GM12872 (cell line): ENCODE results near the gene TDRD3.

Experiments
- CTCF ChIP-seq: IDR thresholded peaks from 3 replicates; pipeline ENCODE4 v1.5.1; 2011; ENCODE audit warnings: low read depth, mild to moderate bottlenecking, low read length, moderate library complexity; ENCODE audit not compliant: insufficient read depth

TDRD3 gene

GRCh38 chr13:60611523-60611922 is 214.5 kb downstream of the TDRD3 start:
- no peak for TF ChIP-seq CTCF

- TF ChIP-seq CTCF = no peak
Observed at GRCh38 chr13:60612593-60612992, 215.6 kb downstream of the TDRD3 start.

GRCh38 chr13:60613080-60613479 is 216.1 kb downstream of the TDRD3 start:
- no peak for TF ChIP-seq CTCF

- no peak for TF ChIP-seq CTCF
Observed at GRCh38 chr13:60617991-60618733, 221.1 kb downstream of the TDRD3 start.

- no peak for TF ChIP-seq CTCF
Observed at GRCh38 chr13:60619461-60619860, 222.4 kb downstream of the TDRD3 start.

- TF ChIP-seq CTCF = no peak
Observed at GRCh38 chr13:60620611-60621395, 223.8 kb downstream of the TDRD3 start.

- no peak for TF ChIP-seq CTCF
Observed at GRCh38 chr13:60623151-60623550, 226.1 kb downstream of the TDRD3 start.
